Measurements from ENCODE around the gene TMEM186.

Gene TMEM186

DNA sequence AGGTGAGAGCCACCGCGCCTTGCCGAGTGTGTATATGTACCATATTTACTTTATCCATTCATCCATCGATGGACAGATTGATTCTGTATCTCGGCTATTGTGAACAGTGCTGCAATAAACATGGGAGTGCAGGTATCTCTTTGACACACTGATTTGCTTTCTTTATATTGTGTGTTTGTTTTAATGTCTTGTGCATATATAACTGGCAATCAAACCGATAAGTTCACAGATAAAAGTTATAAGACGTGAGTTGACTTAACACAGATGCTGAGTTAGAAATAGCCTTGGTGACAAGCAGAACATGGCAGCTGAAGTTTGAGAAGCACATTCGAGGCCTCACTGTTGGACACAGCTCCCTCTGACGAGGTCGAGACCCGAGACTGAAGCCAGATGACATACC, 23.2 kb downstream of the TMEM186 start:
- TF ChIP-seq GATA1 (IDR thresholded peaks at IDR 0.05; ENCODE audit: low read depth, low read length) (no peak), POLR2A (IDR thresholded peaks at IDR 0.05; ENCODE audit: low read length) (no peak)
- no peak for DNase-seq

GRCh38 chr16:8773537-8773936, 23.9 kb downstream of the TMEM186 start:
- no peak for DNase-seq

DNA sequence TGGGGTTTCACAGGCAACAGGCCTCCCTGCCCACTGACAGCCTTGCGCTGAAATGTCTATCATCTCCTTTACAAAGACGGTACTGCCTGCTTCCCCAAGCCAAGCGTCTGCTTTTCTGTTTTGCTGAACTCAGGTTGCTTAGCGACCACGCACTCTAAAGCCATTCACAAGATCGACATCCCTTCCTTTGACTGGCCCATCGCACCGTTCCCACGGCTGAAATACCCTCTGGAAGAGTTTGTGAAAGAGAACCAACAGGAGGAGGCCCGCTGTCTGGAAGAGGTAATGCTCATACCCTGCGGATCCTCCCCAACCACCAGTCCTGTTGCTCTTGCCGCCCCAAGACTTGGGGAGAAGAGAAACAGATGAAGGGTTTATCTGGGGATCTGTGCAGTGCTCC, 28.7 kb downstream of the TMEM186 start:
- no peak for TF ChIP-seq GATA1 (IDR thresholded peaks at IDR 0.05; ENCODE audit: low read depth, low read length)
- no peak for TF ChIP-seq POLR2A (IDR thresholded peaks at IDR 0.05; ENCODE audit: low read length)
- DNase-seq = no peak

More at GRCh38 chr16:8773537-8773936, 23.9 kb downstream of the TMEM186 start:
- no peak for TF ChIP-seq POLR2A (IDR thresholded peaks at IDR 0.05; ENCODE audit: low read length)
- no peak for TF ChIP-seq GATA1 (IDR thresholded peaks at IDR 0.05; ENCODE audit: low read depth, low read length)

GRCh38 chr16:8768283-8768682, 29.2 kb downstream of the TMEM186 start:
- DNase-seq = no peak
- TF ChIP-seq POLR2A (IDR thresholded peaks at IDR 0.05; ENCODE audit: low read length) (no peak), GATA1 (IDR thresholded peaks at IDR 0.05; ENCODE audit: low read depth, low read length) (no peak)

DNA sequence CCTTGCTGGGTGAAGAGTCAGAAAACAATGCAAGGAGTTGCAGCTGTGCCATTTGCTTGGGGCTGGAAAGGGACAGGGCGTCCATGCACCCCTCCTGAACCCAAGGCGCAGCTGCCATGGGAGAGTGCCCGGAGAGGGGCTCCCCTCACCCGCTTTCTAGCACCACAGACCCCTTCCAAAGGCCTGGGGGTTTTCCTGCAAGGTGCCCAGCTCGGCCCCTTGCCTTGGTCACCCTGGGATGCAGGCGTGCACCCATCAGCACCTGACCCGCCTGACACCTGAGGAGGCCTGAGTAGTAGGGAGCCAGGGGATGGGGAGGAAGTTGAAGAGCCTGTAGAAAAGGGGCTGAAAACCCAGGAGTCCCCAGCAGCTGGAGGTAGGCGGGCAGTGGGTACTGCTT, 30.3 kb downstream of the TMEM186 start:
- TF ChIP-seq GATA1 (IDR thresholded peaks at IDR 0.05; ENCODE audit: low read depth, low read length) = no peak
- TF ChIP-seq POLR2A (IDR thresholded peaks at IDR 0.05; ENCODE audit: low read length) = no peak
- DNase-seq = no peak

DNA sequence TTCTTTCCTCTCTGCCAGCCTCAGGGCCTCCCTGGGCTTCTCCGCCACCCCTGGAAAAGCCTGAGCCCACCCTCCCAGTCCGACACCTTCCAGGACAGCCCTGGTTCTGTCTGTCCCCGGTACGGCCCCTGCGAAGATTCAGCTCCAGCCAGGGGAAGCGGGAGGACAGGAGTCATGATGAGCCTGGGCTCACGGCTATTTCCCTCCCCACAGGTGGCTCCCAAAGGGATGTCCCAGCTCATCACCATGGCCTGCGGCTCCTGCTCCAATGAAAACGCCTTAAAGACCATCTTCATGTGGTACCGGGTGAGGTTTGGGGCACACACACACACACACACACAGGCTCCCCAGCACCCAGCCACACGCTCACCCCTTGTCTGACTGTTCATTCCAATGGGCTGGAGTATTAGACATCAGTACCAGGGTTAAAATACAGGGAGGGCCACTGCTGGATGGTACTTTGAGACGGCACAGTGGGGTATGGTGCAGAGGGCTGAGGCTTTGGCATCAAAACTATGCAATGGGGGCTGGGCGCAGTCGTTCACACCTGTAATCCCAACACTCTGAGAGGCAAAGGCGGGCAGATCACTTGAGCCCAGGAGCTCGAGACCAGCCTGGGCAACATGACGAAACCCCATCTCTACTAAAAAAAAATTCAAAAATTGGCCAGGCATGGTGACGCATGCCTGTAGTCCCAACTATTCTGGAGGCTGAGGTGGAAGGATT, 32.8 kb downstream of the TMEM186 start:
- no peak for TF ChIP-seq POLR2A (IDR thresholded peaks at IDR 0.05; ENCODE audit: low read length)
- TF ChIP-seq GATA1 (IDR thresholded peaks at IDR 0.05; ENCODE audit: low read depth, low read length) = no peak

DNA sequence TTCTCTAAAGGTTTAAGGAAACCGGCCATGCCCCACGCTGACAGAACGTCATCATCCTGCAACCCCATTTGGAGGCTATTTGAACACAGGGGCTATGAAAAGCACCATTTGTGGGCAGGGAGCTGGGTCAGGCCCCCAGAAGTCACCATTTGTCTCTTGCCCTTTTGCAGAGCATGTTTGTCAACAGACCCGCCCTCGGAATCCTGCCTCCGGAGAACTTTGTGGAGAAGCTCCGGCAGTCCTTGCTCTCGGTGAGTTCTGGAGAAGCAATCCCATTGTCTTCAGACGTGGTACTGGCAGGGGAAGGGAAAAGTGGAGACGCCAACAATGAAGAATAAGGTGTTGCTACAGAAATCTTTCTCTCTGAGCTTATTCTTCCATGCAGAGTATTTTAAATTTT, 33.5 kb downstream of the TMEM186 start:
- no peak for TF ChIP-seq GATA1 (IDR thresholded peaks at IDR 0.05; ENCODE audit: low read depth, low read length)
- no peak for TF ChIP-seq POLR2A (IDR thresholded peaks at IDR 0.05; ENCODE audit: low read length)
- no peak for DNase-seq

More for the DNA sequence above, 32.8 kb downstream of the TMEM186 start:
- no peak for DNase-seq

GRCh38 chr16:8763083-8763482, 34.4 kb downstream of the TMEM186 start:
- DNase-seq = no peak
- TF ChIP-seq POLR2A (IDR thresholded peaks at IDR 0.05; ENCODE audit: low read length) (no peak), GATA1 (IDR thresholded peaks at IDR 0.05; ENCODE audit: low read depth, low read length) (no peak)

- no peak for DNase-seq
- no peak for TF ChIP-seq GATA1 (IDR thresholded peaks at IDR 0.05; ENCODE audit: low read depth, low read length)
- TF ChIP-seq POLR2A (IDR thresholded peaks at IDR 0.05; ENCODE audit: low read length) = no peak
These were observed 35.2 kb downstream of the TMEM186 start for GRCh38 chr16:8762254-8762653.

GRCh38 chr16:8761078-8761477, 36.4 kb downstream of the TMEM186 start:
- DNase-seq = no peak
- TF ChIP-seq POLR2A (IDR thresholded peaks at IDR 0.05; ENCODE audit: low read length) (no peak), GATA1 (IDR thresholded peaks at IDR 0.05; ENCODE audit: low read depth, low read length) (no peak)

- no peak for DNase-seq
- TF ChIP-seq GATA1 (IDR thresholded peaks at IDR 0.05; ENCODE audit: low read depth, low read length) = no peak
- TF ChIP-seq POLR2A (IDR thresholded peaks at IDR 0.05; ENCODE audit: low read length) = no peak
These were observed 37.4 kb downstream of the TMEM186 start for GRCh38 chr16:8760021-8760420.

DNA sequence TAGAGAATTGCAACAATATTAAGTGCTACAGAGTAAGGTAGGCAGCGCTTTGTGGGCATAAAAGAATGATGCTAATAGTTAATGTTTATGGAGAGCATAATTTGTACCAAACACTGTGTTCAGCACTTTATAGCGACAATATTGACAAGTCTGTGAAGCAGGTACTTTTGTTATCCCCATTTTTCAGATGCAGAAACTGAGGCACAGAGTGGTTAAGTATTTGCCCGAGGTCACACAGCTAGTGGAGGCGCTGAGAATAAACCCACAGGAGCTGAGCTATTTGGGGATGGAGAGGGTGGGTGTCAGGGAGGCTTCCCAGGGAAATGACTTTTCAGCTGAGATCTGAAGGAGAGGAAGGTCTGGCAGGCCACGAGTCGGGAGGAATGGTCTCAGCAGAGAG, 39.4 kb downstream of the TMEM186 start:
- TF ChIP-seq GATA1 (IDR thresholded peaks at IDR 0.05; ENCODE audit: low read depth, low read length) = no peak
- no peak for TF ChIP-seq POLR2A (IDR thresholded peaks at IDR 0.05; ENCODE audit: low read length)
- DNase-seq = no peak

GRCh38 chr16:8756755-8757154, 40.7 kb downstream of the TMEM186 start:
- no peak for DNase-seq
- TF ChIP-seq GATA1 (IDR thresholded peaks at IDR 0.05; ENCODE audit: low read depth, low read length) (no peak), POLR2A (IDR thresholded peaks at IDR 0.05; ENCODE audit: low read length) (no peak)

DNA sequence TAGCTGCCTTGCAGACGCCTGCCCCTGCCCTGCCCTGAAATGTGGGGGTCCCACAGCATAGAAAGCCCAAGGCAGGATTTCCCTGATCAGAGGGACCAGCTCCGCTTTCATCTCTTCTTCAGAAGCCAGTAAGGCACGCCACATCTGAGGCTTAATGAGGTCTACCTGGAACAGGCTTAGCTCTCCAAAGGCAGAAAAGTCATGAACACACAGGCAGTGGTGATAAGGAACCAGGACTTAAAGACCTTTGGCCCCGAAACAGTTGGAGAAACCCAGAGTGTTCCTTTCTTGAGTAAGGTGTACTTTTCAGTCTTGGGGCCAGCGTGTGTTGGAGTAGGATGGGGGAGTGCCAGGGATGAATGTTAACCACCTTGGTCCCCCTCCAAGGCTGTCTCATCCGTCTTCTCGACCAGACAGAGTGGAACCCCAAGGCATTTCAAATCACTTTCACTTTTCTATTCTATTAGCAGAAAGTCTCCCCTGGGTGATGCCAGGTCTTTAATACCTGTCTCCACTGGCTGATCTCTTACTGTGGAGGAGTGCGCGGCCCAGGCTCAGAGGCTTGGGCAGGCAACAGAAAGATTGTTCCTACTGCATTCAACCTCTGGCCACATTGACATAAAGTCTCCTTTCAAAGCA, 43.9 kb downstream of the TMEM186 start:
- TF ChIP-seq GATA1 (IDR thresholded peaks at IDR 0.05; ENCODE audit: low read depth, low read length) (no peak), POLR2A (IDR thresholded peaks at IDR 0.05; ENCODE audit: low read length) (no peak)
- no peak for DNase-seq

GRCh38 chr16:8752706-8753105, 44.7 kb downstream of the TMEM186 start:
- TF ChIP-seq POLR2A (IDR thresholded peaks at IDR 0.05; ENCODE audit: low read length) = no peak
- TF ChIP-seq GATA1 (IDR thresholded peaks at IDR 0.05; ENCODE audit: low read depth, low read length) = no peak
- no peak for DNase-seq

Measured in erythroblast (primary cell).